IPS DF 4.7 (cell line): ENCODE measurements around the gene ALG11.
"Not testable (repeated sequence)": the region's sequence is repeated elsewhere in the genome, so short reads cannot be mapped to it uniquely, and the experiment has no call there.

ENCODE experiments used
- DNase-seq: peaks from one replicate; pipeline ENCODE4 v3.0.0-alpha.2; 2013; ENCODE audit warnings: low spot score; ENCODE audit errors: extremely low read depth

Gene ALG11

GRCh38 chr13:52011632-52012511 lies at the start of gene ALG11:
Gene ALG11 (plus strand): TSS chr13:52012398. CDS start chr13:52012419, 21 bp downstream.
- peak; percentile 90 for DNase-seq

GRCh38 chr13:51966186-51966585 lies 46.0 kb upstream of the ALG11 start:
- DNase-seq = no peak

- no peak for DNase-seq
Observed at GRCh38 chr13:51967482-51968446, 44.4 kb upstream of the ALG11 start.

- no peak for DNase-seq
Observed at GRCh38 chr13:51970349-51970748, 41.8 kb upstream of the ALG11 start.

- no peak for DNase-seq
Observed at GRCh38 chr13:51971520-51972426, 40.4 kb upstream of the ALG11 start.

GRCh38 chr13:51974482-51974881 lies 37.7 kb upstream of the ALG11 start:
- no peak for DNase-seq

GRCh38 chr13:51976423-51976822 lies 35.8 kb upstream of the ALG11 start:
- no peak for DNase-seq

GRCh38 chr13:51976890-51977289 lies 35.3 kb upstream of the ALG11 start:
- DNase-seq = no peak

- DNase-seq = no peak
Observed at GRCh38 chr13:51977625-51978024, 34.6 kb upstream of the ALG11 start.

- DNase-seq = no peak
Observed at GRCh38 chr13:51978796-51979556, 33.2 kb upstream of the ALG11 start.

- no peak for DNase-seq
Observed at GRCh38 chr13:51980908-51981307, 31.3 kb upstream of the ALG11 start.

GRCh38 chr13:51981355-51981754 lies 30.8 kb upstream of the ALG11 start:
- no peak for DNase-seq

- not testable (repeated sequence) for DNase-seq
Observed at GRCh38 chr13:51983292-51983691, 28.9 kb upstream of the ALG11 start.

- DNase-seq = not testable (repeated sequence)
Observed at GRCh38 chr13:51984904-51985303, 27.3 kb upstream of the ALG11 start.

- no peak for DNase-seq
Observed at GRCh38 chr13:51988988-51989618, 23.1 kb upstream of the ALG11 start.

- no peak for DNase-seq
Observed at GRCh38 chr13:51993713-51994112, 18.5 kb upstream of the ALG11 start.

- no peak for DNase-seq
Observed at GRCh38 chr13:51995677-51996551, 16.3 kb upstream of the ALG11 start.

- no peak for DNase-seq
Observed at GRCh38 chr13:51996641-51997040, 15.6 kb upstream of the ALG11 start.

- no peak for DNase-seq
Observed at GRCh38 chr13:51997186-51997585, 15.0 kb upstream of the ALG11 start.
